Hepatocyte (in vitro differentiated cells): ENCODE measurements around the gene PTPN4.

Experiments used
- CTCF ChIP-seq: fragments of 200-600 bp; sonication (generic); IDR thresholded peaks from 2 replicates; pipeline ENCODE4 v1.5.1; 2016; ENCODE audit warnings: antibody characterized with exemption, mild to moderate bottlenecking; ENCODE audit not compliant: poor library complexity
- EZH2 ChIP-seq: fragments of 200-600 bp; sonication (generic); IDR thresholded peaks from 2 replicates; pipeline ENCODE4 v1.6.1; 2016; ENCODE audit warnings: antibody characterized with exemption, mild to moderate bottlenecking, borderline replicate concordance

GRCh38 chr2:119821266-119821665 lies 61.5 kb downstream of the PTPN4 start:
- TF ChIP-seq EZH2 (no peak), CTCF (no peak)
